ENCODE results near the gene IL17C. TPM values are rescaled to one million over a fixed set of nuclear protein-coding genes. Genes with fewer than 3 reads are reported as not detected.

IL17C gene
- total and polyA plus RNA-seq, 4 donors, result not detected

DNA sequence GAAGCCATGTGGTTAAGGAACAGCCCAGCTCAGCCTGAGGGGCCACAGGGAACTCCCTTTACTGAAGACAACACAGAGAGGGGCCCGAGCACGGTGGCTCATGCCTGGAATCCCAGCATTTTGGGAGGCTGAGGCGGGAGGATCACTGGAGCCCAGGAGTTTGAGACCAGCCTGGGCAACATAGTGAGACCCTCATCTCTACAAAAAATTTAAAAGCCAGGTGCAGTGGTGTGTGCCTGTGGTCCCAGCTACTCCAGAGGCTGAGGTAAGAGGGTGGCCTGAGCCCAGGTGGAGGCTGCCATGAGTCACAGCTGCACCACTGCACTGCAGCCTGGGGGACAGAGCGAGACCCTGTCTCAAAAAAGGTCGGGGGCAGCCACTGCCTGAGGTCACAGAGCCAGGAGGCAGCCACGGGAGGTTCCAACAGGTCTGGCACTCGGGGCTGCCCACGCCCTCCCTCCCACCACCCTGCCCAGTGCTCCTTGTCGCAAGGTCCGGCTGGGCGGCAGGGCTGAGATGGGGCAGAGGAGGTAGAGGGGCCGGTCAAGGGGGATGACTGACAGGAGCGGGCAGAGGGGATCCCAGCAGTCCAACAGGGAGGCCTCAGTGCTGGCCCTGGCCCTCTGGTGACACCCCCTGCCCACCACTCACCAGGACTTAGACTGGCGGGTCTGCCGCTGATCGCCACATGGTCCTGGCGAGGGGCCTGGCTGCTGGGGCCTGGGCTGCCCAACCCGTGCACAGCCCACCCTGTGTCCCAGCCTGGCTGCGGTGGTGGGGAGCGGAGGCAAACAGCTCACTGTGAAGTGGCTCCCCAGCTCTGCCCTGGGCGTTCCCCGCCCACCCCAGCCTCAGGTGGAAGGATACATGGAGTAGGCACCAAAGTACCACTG is 9.1 kb downstream of the IL17C start:
- 89% methylated on average over 22 of the region's 22 CpGs for WGBS
- H3K4me1 ChIP-seq (ENCODE audit: control insufficient read depth in 4 of 4, insufficient read depth in 4 of 4, low read length in 3 of 4), result peaks cover 0 to 11% (median 3%) of the 10 kb centered on the region in 4 donors
- DNase-seq (ENCODE audit: low spot score), result no peak
- no peak for TF ChIP-seq NR2F2 (IDR thresholded peaks at IDR 0.05)
- no peak for TF ChIP-seq FOXA1 (IDR thresholded peaks at IDR 0.05)
- no peak for TF ChIP-seq FOXA2 (IDR thresholded peaks at IDR 0.05)
- TF ChIP-seq SP1 (IDR thresholded peaks at IDR 0.05), result no peak
- TF ChIP-seq, protein P1, sequence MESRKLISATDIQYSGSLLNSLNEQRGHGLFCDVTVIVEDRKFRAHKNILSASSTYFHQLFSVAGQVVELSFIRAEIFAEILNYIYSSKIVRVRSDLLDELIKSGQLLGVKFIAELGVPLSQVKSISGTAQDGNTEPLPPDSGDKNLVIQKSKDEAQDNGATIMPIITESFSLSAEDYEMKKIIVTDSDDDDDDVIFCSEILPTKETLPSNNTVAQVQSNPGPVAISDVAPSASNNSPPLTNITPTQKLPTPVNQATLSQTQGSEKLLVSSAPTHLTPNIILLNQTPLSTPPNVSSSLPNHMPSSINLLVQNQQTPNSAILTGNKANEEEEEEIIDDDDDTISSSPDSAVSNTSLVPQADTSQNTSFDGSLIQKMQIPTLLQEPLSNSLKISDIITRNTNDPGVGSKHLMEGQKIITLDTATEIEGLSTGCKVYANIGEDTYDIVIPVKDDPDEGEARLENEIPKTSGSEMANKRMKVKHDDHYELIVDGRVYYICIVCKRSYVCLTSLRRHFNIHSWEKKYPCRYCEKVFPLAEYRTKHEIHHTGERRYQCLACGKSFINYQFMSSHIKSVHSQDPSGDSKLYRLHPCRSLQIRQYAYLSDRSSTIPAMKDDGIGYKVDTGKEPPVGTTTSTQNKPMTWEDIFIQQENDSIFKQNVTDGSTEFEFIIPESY (IDR thresholded peaks at IDR 0.05), result no peak
- TF ChIP-seq GABPA (IDR thresholded peaks at IDR 0.05 in 1 of 2, conservative IDR thresholded peaks at IDR 0.05 in 1 of 2), result no peak
- no peak for TF ChIP-seq RAD21 (IDR thresholded peaks at IDR 0.05)
- TF ChIP-seq, protein P2, sequence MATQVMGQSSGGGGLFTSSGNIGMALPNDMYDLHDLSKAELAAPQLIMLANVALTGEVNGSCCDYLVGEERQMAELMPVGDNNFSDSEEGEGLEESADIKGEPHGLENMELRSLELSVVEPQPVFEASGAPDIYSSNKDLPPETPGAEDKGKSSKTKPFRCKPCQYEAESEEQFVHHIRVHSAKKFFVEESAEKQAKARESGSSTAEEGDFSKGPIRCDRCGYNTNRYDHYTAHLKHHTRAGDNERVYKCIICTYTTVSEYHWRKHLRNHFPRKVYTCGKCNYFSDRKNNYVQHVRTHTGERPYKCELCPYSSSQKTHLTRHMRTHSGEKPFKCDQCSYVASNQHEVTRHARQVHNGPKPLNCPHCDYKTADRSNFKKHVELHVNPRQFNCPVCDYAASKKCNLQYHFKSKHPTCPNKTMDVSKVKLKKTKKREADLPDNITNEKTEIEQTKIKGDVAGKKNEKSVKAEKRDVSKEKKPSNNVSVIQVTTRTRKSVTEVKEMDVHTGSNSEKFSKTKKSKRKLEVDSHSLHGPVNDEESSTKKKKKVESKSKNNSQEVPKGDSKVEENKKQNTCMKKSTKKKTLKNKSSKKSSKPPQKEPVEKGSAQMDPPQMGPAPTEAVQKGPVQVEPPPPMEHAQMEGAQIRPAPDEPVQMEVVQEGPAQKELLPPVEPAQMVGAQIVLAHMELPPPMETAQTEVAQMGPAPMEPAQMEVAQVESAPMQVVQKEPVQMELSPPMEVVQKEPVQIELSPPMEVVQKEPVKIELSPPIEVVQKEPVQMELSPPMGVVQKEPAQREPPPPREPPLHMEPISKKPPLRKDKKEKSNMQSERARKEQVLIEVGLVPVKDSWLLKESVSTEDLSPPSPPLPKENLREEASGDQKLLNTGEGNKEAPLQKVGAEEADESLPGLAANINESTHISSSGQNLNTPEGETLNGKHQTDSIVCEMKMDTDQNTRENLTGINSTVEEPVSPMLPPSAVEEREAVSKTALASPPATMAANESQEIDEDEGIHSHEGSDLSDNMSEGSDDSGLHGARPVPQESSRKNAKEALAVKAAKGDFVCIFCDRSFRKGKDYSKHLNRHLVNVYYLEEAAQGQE (IDR thresholded peaks at IDR 0.05), result no peak
- TF ChIP-seq, protein P3, sequence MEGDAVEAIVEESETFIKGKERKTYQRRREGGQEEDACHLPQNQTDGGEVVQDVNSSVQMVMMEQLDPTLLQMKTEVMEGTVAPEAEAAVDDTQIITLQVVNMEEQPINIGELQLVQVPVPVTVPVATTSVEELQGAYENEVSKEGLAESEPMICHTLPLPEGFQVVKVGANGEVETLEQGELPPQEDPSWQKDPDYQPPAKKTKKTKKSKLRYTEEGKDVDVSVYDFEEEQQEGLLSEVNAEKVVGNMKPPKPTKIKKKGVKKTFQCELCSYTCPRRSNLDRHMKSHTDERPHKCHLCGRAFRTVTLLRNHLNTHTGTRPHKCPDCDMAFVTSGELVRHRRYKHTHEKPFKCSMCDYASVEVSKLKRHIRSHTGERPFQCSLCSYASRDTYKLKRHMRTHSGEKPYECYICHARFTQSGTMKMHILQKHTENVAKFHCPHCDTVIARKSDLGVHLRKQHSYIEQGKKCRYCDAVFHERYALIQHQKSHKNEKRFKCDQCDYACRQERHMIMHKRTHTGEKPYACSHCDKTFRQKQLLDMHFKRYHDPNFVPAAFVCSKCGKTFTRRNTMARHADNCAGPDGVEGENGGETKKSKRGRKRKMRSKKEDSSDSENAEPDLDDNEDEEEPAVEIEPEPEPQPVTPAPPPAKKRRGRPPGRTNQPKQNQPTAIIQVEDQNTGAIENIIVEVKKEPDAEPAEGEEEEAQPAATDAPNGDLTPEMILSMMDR (IDR thresholded peaks at IDR 0.05; ENCODE audit: low read depth, low read length, missing input control), result no peak
- no peak for TF ChIP-seq JUND (IDR thresholded peaks at IDR 0.05)
- no peak for TF ChIP-seq YY1 (IDR thresholded peaks at IDR 0.05)
- H3K27me3 ChIP-seq (ENCODE audit: control insufficient read depth in 4 of 4, insufficient read depth in 4 of 4, low read length in 3 of 4), result no peaks in the 10 kb centered on the region
- no peak overlapping the region for H3K4me3 ChIP-seq (ENCODE audit: low read depth in 1 of 3, low read length in 3 of 3)
- H3K36me3 ChIP-seq (ENCODE audit: control insufficient read depth in 4 of 4, insufficient read depth in 3 of 4, low read depth in 1 of 4, low read length in 3 of 4), result peaks cover 0 to 3% (median 2%) of the 10 kb centered on the region in 4 donors
- H3K27ac ChIP-seq (ENCODE audit: low read depth in 1 of 2, low read length in 2 of 2), result no peak overlapping the region
- no peaks in the 10 kb centered on the region for H3K9me3 ChIP-seq (ENCODE audit: control insufficient read depth in 4 of 4, low read length in 3 of 4)
- no peak overlapping the region for H3K9ac ChIP-seq (ENCODE audit: low read depth in 1 of 2, low read length in 2 of 2)

DNA sequence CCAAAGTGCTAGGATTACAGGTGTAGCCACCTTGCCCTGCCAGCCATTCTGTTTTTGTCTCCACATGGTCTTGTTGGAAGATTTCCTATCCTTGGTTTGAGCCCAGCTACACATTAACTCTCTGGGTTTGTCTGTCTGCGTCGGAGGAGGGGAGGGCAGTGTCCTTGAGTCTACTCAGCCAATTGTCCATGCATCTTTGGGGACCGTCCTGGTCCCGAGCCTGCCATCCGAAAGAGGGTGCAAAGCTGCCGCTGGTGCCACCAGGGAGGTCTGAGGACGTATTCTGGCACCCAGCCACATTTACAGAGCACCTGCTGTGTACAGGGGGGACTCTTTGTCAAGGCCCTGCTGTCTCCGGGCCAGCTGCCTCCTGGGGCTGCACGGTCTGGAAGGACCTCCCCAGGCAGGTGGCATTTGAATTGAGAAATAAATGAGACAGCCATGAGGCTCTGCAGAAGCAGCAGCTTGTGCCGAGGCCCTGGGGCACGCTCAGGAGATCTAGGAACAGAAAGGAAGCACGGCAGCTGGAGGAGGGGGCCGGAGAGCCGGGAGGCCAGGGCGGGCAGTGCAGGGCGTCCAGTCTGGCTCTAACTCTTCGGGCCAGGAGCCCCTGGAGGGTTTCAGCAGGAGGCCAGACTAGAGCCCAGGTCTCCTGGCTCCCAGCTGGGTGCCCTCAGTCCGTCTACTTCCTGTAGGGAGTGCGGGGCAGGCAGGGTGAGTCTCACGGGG is 11.0 kb downstream of the IL17C start:
- Histone ChIP-seq H3K4me1 (ENCODE audit: control insufficient read depth in 4 of 4, insufficient read depth in 4 of 4, low read length in 3 of 4) (peaks cover 0 to 11% (median 3%) of the 10 kb centered on the region in 4 donors), H3K27ac (ENCODE audit: low read depth in 1 of 2, low read length in 2 of 2) (peak overlapping the region; percentile 80 to 82), H3K9ac (ENCODE audit: low read depth in 1 of 2, low read length in 2 of 2) (peak overlapping the region in 1 of 2 donors; percentile 45), H3K27me3 (ENCODE audit: control insufficient read depth in 4 of 4, insufficient read depth in 4 of 4, low read length in 3 of 4) (no peaks in the 10 kb centered on the region), H3K9me3 (ENCODE audit: control insufficient read depth in 4 of 4, low read length in 3 of 4) (no peaks in the 10 kb centered on the region), H3K36me3 (ENCODE audit: control insufficient read depth in 4 of 4, insufficient read depth in 3 of 4, low read depth in 1 of 4, low read length in 3 of 4) (peaks cover 3 to 14% (median 11%) of the 10 kb centered on the region in 4 donors), H3K4me3 (ENCODE audit: low read depth in 1 of 3, low read length in 3 of 3) (peak overlapping the region in 2 of 3 donors; percentile 44 to 57)
- no peak for DNase-seq (ENCODE audit: low spot score)
- WGBS, result 68% methylated on average over 20 of the region's 20 CpGs
- TF ChIP-seq, protein P4, sequence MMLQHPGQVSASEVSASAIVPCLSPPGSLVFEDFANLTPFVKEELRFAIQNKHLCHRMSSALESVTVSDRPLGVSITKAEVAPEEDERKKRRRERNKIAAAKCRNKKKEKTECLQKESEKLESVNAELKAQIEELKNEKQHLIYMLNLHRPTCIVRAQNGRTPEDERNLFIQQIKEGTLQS (IDR thresholded peaks at IDR 0.05), result no peak
- TF ChIP-seq, protein P2 (IDR thresholded peaks at IDR 0.05), result no peak
- TF ChIP-seq NR2F2 (IDR thresholded peaks at IDR 0.05) (no peak), GABPA (IDR thresholded peaks at IDR 0.05 in 1 of 2, conservative IDR thresholded peaks at IDR 0.05 in 1 of 2) (no peak), TAF1 (conservative IDR thresholded peaks at IDR 0.05) (no peak)
- TF ChIP-seq, protein P5, sequence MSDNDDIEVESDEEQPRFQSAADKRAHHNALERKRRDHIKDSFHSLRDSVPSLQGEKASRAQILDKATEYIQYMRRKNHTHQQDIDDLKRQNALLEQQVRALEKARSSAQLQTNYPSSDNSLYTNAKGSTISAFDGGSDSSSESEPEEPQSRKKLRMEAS (IDR thresholded peaks at IDR 0.05), result no peak
- TF ChIP-seq, protein P1 (IDR thresholded peaks at IDR 0.05), result no peak
